Measurements from ENCODE around the gene PBRM1.

DNA sequence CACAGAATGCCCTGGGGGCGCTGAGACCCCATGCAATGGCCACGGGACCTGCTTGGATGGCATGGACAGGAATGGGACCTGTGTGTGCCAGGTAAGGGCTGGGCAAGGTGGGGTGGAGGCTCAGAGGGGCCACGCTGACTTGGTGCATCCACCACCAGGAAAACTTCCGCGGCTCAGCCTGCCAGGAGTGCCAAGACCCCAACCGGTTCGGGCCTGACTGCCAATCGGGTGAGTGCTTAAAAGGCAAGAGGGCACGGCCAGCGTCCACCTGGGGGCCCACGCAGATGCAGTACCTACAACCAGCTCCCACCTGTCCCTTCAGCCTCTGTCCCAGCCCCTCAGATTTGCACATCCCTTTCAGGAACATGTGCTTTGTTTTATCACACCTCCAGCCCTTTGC, 183.7 kb downstream of the PBRM1 start:
- TF ChIP-seq, protein P1, sequence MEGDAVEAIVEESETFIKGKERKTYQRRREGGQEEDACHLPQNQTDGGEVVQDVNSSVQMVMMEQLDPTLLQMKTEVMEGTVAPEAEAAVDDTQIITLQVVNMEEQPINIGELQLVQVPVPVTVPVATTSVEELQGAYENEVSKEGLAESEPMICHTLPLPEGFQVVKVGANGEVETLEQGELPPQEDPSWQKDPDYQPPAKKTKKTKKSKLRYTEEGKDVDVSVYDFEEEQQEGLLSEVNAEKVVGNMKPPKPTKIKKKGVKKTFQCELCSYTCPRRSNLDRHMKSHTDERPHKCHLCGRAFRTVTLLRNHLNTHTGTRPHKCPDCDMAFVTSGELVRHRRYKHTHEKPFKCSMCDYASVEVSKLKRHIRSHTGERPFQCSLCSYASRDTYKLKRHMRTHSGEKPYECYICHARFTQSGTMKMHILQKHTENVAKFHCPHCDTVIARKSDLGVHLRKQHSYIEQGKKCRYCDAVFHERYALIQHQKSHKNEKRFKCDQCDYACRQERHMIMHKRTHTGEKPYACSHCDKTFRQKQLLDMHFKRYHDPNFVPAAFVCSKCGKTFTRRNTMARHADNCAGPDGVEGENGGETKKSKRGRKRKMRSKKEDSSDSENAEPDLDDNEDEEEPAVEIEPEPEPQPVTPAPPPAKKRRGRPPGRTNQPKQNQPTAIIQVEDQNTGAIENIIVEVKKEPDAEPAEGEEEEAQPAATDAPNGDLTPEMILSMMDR (IDR thresholded peaks at IDR 0.05; ENCODE audit: extremely low read depth in 1 of 2, insufficient read depth in 1 of 2, low read depth in 1 of 2, low read length in 2 of 2), result no peak
- TF ChIP-seq POLR2A (IDR thresholded peaks at IDR 0.05; ENCODE audit: low read depth, low read length) (no peak), POLR2AphosphoS5 (IDR thresholded peaks at IDR 0.05; ENCODE audit: insufficient read depth, low read depth, low read length) (no peak), GATA2 (IDR thresholded peaks at IDR 0.05; ENCODE audit: insufficient read depth, insufficient read length, low read depth, low read length) (no peak)
